ENCODE data around the gene PTPRT.

DNA sequence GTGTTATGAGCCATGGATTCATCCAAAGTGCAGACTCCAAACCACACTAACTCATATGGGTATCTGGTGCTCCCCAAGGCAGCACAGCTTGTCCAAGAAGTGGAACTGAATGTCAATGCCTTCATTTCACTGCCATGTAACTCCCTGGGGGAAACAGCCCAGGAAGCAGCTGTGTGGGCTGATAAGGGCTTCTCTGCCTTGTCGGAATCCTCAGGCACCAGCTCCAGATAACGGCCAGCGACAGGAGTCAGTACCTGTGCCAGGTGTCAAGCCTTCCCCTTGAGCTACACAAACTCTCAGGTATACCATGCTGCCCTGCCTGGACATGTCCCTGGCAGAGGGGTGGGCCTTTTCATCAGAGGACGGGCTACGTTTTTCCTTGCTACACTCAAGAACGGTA is 819.6 kb downstream of the PTPRT start:
- TF ChIP-seq, protein P1, sequence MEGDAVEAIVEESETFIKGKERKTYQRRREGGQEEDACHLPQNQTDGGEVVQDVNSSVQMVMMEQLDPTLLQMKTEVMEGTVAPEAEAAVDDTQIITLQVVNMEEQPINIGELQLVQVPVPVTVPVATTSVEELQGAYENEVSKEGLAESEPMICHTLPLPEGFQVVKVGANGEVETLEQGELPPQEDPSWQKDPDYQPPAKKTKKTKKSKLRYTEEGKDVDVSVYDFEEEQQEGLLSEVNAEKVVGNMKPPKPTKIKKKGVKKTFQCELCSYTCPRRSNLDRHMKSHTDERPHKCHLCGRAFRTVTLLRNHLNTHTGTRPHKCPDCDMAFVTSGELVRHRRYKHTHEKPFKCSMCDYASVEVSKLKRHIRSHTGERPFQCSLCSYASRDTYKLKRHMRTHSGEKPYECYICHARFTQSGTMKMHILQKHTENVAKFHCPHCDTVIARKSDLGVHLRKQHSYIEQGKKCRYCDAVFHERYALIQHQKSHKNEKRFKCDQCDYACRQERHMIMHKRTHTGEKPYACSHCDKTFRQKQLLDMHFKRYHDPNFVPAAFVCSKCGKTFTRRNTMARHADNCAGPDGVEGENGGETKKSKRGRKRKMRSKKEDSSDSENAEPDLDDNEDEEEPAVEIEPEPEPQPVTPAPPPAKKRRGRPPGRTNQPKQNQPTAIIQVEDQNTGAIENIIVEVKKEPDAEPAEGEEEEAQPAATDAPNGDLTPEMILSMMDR (IDR thresholded peaks at IDR 0.05) = no peak
- no peak for TF ChIP-seq POLR2A (IDR thresholded peaks at IDR 0.05)
